ENCODE results near the gene LGMN. TPM values are rescaled to one million over a fixed set of nuclear protein-coding genes. Genes with fewer than 3 reads are reported as not detected.

The LGMN gene
- polyA plus RNA-seq, 1 donor (not counting 4 experiments of a cell fraction or from before 2014, with no cell fraction given), result 61.0 TPM

- no peak for TF ChIP-seq EZH2 (IDR thresholded peaks at IDR 0.05; ENCODE audit: low read length)
- TF ChIP-seq CTCF (optimal IDR thresholded peaks at IDR 0.05 in 1 of 3, IDR thresholded peaks at IDR 0.05 in 1 of 3, conservative IDR thresholded peaks at IDR 0.05 in 1 of 3; ENCODE audit: extremely low read depth in 1 of 3, insufficient read depth in 2 of 3, low read length in 3 of 3), result no peak
Observed at GRCh38 chr14:92718664-92719063, 29.8 kb downstream of the LGMN start.

GRCh38 chr14:92717571-92718042 lies 30.8 kb downstream of the LGMN start:
- Histone ChIP-seq H3K27ac (ENCODE audit: control insufficient read depth, insufficient read depth, low read length) (no peak overlapping the region), H3K9me3 (ENCODE audit: control insufficient read depth, low read depth, low read length) (no peaks in the 10 kb centered on the region), H3K4me3 (ENCODE audit: control insufficient read depth in 2 of 3, extremely low read depth in 1 of 3, insufficient read depth in 2 of 3, low read depth in 1 of 3, low read length in 3 of 3) (no peak overlapping the region), H3K4me2 (ENCODE audit: control insufficient read depth, extremely low read depth, insufficient read depth, low read depth, low read length) (no peak overlapping the region), H4K20me1 (ENCODE audit: control insufficient read depth, extremely low read depth, insufficient read depth, low read length) (no peaks in the 10 kb centered on the region), H3K27me3 (ENCODE audit: control insufficient read depth, extremely low read depth, insufficient read depth, low read length) (no peaks in the 10 kb centered on the region), H2AFZ (ENCODE audit: control insufficient read depth, low read length) (no peak overlapping the region), H3K4me1 (ENCODE audit: control insufficient read depth, extremely low read depth, insufficient read depth, low read length) (no peaks in the 10 kb centered on the region), H3K9ac (ENCODE audit: control insufficient read depth, extremely low read depth, insufficient read depth, low read length) (no peak overlapping the region), H3K36me3 (ENCODE audit: control insufficient read depth in 2 of 2, extremely low read depth in 1 of 2, insufficient read depth in 2 of 2, low read length in 2 of 2) (no peaks in the 10 kb centered on the region), H3K79me2 (ENCODE audit: control insufficient read depth, insufficient read depth, low read length) (no peaks in the 10 kb centered on the region), H3K9me1 (ENCODE audit: control insufficient read depth, extremely low read depth, insufficient read depth, low read length) (no peaks in the 10 kb centered on the region)
- no peak for TF ChIP-seq EZH2 (IDR thresholded peaks at IDR 0.05; ENCODE audit: low read length)
- no peak for TF ChIP-seq CTCF (optimal IDR thresholded peaks at IDR 0.05 in 1 of 3, IDR thresholded peaks at IDR 0.05 in 1 of 3, conservative IDR thresholded peaks at IDR 0.05 in 1 of 3; ENCODE audit: extremely low read depth in 1 of 3, insufficient read depth in 2 of 3, low read length in 3 of 3)
- no peak for DNase-seq (ENCODE audit: low read depth, low spot score)
- dilution Hi-C loops (cut with MboI; ENCODE audit: extremely low pct_ligation_motif_present, low sequenced_read_pairs), result no loop called here
- no peak for FAIRE-seq

More at GRCh38 chr14:92718664-92719063, 29.8 kb downstream of the LGMN start:
- Histone ChIP-seq H3K27me3 (ENCODE audit: control insufficient read depth, extremely low read depth, insufficient read depth, low read length) (no peaks in the 10 kb centered on the region), H3K4me1 (ENCODE audit: control insufficient read depth, extremely low read depth, insufficient read depth, low read length) (no peaks in the 10 kb centered on the region), H3K9me3 (ENCODE audit: control insufficient read depth, low read depth, low read length) (no peaks in the 10 kb centered on the region), H3K79me2 (ENCODE audit: control insufficient read depth, insufficient read depth, low read length) (no peaks in the 10 kb centered on the region), H2AFZ (ENCODE audit: control insufficient read depth, low read length) (no peak overlapping the region), H3K27ac (ENCODE audit: control insufficient read depth, insufficient read depth, low read length) (no peak overlapping the region), H3K9ac (ENCODE audit: control insufficient read depth, extremely low read depth, insufficient read depth, low read length) (no peak overlapping the region), H3K4me2 (ENCODE audit: control insufficient read depth, extremely low read depth, insufficient read depth, low read depth, low read length) (no peak overlapping the region), H3K36me3 (ENCODE audit: control insufficient read depth in 2 of 2, extremely low read depth in 1 of 2, insufficient read depth in 2 of 2, low read length in 2 of 2) (no peaks in the 10 kb centered on the region), H3K4me3 (ENCODE audit: control insufficient read depth in 2 of 3, extremely low read depth in 1 of 3, insufficient read depth in 2 of 3, low read depth in 1 of 3, low read length in 3 of 3) (no peak overlapping the region), H4K20me1 (ENCODE audit: control insufficient read depth, extremely low read depth, insufficient read depth, low read length) (no peaks in the 10 kb centered on the region), H3K9me1 (ENCODE audit: control insufficient read depth, extremely low read depth, insufficient read depth, low read length) (no peaks in the 10 kb centered on the region)
- FAIRE-seq (no peak), DNase-seq (ENCODE audit: low read depth, low spot score) (no peak)
- dilution Hi-C loops (cut with MboI; ENCODE audit: extremely low pct_ligation_motif_present, low sequenced_read_pairs), result no loop called here

All from keratinocyte (primary cell).